H54 (cell line): Measurements from ENCODE around the gene NRAP.

Experiments used
- DNase-seq: peaks from one replicate; pipeline ENCODE4 v3.0.0; 2011; ENCODE audit warnings: low spot score, mixed read lengths; ENCODE audit not compliant: insufficient read length
- FAIRE-seq: peaks from 3 replicates; lab custom pipeline; 2011; peaks lifted over from hg19 to GRCh38; lab: Jason Lieb, UNC
- POLR2A ChIP-seq: IDR thresholded peaks from 2 replicates; pipeline ENCODE4 v1.6.1; 2011; ENCODE audit warnings: low read depth, mild to moderate bottlenecking, low read length

Gene NRAP

DNA sequence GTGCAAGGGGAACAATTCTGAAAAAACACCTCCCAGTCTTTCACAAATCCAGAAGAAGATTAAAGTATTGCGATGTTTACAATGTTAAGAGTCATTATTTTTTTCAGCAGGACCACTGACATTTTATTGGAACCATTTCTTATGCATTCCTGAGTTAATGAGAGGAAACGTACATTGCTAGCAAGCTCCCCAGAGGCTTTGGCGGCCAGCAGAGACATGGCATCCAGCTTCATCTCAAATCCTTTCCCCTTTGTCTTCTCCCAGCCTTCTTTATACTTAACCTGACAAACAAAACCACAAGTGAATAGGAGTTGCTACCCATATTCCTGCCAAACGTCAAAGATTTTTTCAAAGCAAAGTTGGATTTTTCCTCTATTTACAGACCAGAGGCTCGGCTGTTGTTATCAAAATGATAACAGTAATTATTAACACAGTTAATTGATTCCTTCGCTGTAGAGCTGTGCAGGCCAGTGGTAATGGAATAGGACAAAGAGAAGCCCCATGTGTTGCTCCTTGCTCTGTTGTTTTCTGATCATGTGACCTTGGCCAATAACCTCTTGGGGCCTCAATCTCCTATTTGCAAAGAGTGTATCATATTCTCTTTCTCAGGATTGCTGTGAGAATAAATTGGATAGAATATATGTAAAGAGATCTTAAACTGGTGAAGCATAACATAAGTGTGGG, 32.0 kb downstream of the NRAP start:
- DNase-seq (no peak), FAIRE-seq (no peak)
- no peak for TF ChIP-seq POLR2A

DNA sequence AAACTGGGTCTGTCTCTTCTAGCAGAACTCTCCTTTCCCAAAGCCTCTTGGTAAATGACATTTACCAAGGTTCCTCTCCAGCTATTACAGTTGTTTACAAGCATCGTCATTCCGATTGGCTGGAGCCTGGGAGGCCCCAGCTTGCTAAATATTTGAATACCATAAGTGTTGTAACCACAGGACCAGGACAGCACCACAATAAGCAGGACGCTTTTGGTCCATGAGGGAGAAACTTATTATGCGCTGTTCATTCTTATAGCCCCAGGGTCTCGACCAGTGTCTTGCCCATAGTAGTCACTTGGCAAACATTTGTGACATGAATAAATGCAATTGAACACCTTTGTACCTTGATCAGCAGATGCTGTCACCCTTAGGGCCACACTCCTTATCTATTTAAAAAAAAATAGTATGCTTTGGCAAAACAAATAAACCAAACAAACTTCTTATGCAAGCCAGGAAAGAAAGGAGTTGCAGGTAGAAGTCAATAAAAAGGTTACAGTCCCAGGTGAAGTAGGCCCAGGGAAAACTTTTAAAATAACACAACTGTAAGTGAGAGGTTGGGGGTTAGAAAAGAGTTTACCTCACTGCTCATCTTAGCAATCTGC, 32.8 kb downstream of the NRAP start:
- DNase-seq: no peak
- no peak for TF ChIP-seq POLR2A
- no peak for FAIRE-seq

DNA sequence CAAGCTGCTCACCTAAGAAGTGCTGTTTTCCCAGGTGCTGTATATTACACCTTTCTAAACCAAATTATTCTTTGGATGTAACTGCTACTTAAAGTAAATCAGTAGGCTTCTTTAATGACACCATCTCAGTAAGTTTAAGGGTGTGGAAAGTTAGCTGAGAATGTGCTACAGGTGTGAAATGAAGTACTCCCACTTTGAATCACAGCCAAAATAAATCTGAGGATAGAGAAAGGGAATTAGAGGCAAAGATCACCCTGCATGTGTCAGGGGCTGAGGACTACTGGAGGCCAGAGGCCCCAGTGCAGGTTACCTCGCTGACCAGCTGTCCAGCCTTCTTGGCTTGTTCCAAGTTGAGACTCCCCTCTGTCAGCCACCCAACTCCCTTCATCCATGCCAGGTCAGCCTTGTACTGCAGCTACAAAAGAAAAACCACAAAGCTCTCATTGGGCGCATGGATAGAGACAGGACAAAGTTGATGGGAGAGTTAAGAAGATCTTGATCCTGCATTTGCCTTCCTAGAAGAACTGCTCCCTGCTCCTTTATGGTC, 35.2 kb downstream of the NRAP start:
- no peak for TF ChIP-seq POLR2A
- DNase-seq (no peak), FAIRE-seq (no peak)

DNA sequence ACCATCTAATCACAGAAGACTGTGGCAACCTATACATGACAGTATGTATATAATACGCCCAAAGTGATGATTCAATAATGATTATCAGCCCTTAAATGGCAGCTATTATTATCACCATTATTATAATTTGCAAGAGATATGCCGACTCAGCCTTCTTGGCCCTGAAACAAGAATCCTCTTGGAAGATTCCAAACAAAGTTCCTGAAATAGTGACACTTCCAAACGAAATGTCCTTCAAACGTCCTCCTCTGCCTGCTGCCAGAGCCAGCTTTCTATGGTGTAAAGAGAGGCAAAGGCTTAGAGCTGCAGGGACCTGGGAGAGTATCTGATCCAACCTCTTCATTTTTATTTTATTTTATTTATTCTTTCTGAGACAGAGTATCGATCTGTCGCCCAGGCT, 36.0 kb downstream of the NRAP start:
- no peak for TF ChIP-seq POLR2A
- FAIRE-seq: no peak
- no peak for DNase-seq

DNA sequence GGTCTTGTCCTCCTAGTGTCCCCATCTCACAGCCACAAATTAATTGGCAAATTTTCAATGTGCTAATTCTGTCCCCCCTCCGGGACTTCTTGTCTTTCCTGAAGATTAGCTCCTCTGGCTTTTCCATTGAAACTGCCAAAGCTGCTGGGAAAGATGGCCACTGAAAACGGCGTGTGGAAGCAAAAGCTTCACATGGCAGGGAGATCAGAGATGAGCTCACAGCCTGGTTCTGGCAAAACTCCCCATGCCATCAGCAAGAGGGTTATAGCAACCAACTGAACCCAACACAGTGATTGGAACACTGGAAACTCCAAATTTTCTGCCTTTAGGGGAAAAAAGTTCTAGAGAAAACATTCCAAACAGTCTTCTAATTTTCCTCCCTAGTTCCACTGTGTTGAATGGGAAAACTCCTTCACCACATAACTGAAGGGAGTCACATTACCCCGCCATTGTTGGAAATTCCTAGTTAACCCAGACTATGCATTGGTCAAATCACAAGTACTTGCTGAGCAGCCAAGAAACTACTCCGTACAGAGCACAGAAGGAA, 37.0 kb downstream of the NRAP start:
- DNase-seq (no peak), FAIRE-seq (no peak)
- TF ChIP-seq POLR2A: no peak

DNA sequence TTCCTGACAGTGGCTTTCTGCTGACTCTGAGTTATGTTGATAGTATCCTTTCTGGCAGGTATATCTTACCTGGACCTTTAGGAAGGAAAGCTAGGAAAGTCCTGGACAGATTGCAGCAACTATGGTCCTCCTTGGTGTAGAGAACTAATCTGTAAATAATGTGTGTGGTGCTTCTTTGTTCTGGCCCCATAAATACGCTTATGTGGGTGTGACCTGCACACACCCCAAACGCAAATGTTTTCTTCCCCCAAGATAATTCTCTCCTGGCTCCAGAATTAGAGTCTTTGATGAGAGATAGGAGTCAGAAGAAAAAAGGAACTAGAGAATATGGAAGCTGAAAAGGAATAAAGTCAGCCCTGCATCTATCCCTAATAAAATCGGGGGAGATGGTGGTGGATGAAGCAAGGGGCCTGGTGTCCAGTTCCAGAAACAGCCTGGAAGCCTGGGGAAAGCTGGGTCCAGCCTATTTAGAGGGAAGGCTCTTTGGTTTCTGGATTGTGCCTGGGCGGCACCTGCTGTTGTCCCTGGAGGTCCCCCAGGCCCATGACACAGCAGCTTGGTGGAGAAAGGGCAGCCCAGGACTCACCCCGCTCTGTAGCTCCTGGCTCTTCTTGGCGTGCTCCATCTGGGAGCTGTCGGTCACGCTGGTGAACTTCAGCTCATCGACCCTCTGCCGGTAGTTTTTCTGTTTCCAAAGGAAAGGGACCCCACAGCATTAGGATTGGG, 38.2 kb downstream of the NRAP start:
- no peak for FAIRE-seq
- DNase-seq: no peak
- TF ChIP-seq POLR2A: no peak

DNA sequence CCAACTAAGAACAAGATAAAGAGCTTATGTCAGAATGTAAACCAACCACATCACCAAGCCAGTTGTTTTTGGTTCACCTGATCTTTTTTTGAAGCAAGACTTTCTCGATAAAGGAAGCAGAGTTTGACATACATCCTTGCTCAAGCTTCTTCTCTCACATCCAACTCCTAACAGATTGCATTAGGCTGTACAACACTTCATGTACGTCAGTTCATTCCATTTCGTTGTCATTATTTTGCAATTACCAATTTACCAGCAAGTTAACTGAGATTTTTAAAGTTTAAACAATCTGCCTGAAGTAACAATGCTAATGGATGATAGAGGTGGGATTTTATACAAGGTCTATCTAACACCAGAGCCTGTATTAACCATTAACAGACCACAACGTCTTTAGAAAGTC, 41.0 kb downstream of the NRAP start:
- FAIRE-seq: no peak
- no peak for DNase-seq
- TF ChIP-seq POLR2A: no peak

DNA sequence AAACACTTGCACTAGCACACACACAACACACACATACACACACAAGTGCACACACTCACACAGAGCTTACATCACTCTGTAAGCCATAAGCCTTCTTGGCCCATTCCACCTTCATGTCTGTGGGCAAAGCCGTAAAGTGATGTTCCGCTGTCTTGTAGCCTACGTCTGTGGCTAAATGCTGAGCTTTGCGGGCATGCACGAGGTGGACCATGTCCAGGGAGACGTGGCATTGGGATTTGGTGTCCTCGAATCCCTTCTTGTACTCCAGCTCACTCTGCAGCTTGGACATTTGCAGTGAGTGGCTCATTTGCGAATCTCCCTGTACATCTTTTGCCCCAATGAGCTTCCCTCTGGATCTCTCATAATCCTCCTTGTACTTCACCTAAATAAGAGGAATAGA, 42.0 kb downstream of the NRAP start:
- no peak for TF ChIP-seq POLR2A
- no peak for DNase-seq
- FAIRE-seq: no peak

DNA sequence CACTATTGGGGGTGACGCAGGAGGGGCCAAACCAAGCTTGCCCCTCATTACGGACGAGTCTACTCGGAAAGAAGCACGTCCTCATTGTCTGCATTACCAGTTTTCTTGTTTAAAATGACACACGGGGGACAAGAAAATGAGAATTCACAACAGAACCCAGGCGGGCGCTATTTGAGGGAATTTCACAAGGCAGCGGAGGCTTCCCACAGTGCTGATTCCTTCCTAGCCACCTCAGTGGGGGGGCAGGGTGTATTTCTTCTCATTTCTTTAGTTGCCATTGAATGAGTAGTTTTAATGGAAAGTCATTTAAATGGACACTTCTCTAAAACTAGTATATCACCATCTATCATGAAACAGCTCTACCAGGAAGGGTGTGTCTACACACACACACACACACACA, 42.9 kb downstream of the NRAP start:
- TF ChIP-seq POLR2A: no peak
- FAIRE-seq (no peak), DNase-seq (no peak)

DNA sequence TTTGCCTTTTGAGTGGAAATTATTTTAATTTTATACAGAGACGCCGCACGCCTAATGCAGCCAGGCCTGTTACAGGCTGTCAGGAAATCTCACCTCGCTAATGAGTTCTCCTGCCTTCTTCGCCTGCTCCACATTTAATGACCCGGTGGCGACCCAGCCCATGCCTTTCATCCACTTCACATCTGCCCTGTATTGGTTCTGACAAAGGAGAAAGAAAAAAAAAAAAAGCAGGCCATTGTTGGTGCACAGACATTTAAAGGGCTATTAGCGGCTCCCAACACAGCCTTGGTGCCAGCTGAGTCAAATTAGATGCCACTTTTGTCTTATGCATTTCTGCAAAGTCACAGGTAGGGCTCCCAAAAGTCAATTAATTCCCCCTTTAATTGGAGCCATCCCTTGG, 43.3 kb downstream of the NRAP start:
- DNase-seq (no peak), FAIRE-seq (no peak)
- no peak for TF ChIP-seq POLR2A

DNA sequence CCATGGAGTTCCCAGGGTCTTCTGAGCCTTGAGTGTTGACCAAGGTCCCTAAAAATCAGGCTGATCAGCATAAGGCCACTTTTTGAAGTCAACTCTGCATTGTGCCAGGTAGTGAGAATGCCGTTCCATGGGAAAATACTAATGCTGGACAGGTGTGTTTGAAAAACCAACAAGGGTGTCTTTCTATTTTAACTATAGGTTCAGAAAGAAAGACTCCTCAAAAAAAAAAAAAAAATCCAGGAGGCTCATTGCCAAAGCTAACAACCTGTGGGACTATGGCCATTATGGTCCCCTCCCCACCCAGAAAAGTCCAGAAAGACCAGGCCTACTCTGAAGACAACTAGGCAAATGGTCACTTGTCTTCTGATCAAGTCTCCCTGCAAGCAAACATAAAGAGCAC, 44.4 kb downstream of the NRAP start:
- TF ChIP-seq POLR2A: no peak
- no peak for FAIRE-seq
- no peak for DNase-seq

DNA sequence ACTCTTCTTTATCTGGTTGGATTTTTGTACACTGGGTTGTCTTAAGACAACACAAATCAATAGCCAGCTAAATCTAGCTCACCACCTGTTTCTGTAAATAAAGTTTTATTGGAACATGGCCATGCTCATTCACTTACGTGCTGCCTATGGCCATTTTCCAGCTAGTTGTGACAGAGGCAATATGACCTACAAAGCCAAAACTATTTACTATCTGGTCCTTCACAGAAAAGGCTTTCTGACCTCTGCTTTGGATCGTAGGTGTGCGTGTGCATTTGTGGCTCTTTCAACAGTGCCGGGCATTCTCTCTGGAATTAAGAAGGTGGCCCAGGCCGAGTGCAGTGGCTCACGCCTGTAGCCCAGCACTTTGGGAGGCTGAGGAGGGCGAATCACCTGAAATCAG, 45.5 kb downstream of the NRAP start:
- DNase-seq: no peak
- FAIRE-seq: no peak
- TF ChIP-seq POLR2A: no peak

DNA sequence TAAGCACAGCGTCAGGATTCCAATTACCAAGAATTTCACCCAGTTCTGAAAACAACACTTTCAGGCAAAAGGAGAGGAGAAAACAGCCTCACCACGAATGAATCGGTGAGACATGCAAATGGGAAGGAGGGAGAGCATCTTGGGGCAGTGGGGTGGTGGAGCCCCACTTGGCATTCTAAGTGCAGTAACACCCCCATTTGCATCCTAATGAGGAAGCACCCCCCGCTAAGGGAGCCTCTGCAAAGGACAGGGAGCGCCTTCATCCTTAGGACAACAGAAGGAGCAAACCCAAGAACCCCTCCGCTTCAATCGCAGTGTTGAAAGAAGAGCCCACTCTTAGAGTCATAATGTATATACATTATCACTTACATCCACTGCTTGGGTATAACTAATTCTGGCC, 46.8 kb downstream of the NRAP start:
- no peak for FAIRE-seq
- DNase-seq: no peak
- TF ChIP-seq POLR2A: no peak
